Sigmoid colon (tissue), 7 donors: Measurements from ENCODE around the gene ME3. TPM values are rescaled to one million over a fixed set of nuclear protein-coding genes. Genes with fewer than 3 reads are reported as not detected.

ENCODE experiments used
- DNase-seq: peaks from one replicate; pipeline ENCODE4 v3.0.0-alpha.2; 2019
- H3K27ac ChIP-seq, 4 donors: fragments of 200-600 bp; sonication (generic); one replicate each; pipeline ENCODE4 v1.5.1; 2016 to 2019; ENCODE audit warnings: mild to moderate bottlenecking in 1 of 4
- H3K27me3 ChIP-seq, 3 donors: fragments of 200-600 bp; sonication (generic); one replicate each; pipeline ENCODE4 v1.5.1; 2019; ENCODE audit warnings: mild to moderate bottlenecking in 1 of 3
- H3K36me3 ChIP-seq, 4 donors: fragments of 200-600 bp; sonication (generic); one replicate each; pipeline ENCODE4 v1.5.1; 2016 to 2019
- H3K4me1 ChIP-seq, 4 donors: fragments of 200-600 bp; sonication (generic); one replicate each; pipeline ENCODE4 v1.5.1; 2017 to 2019
- H3K4me3 ChIP-seq, 4 donors: fragments of 200-600 bp; sonication (generic); one replicate each; pipeline ENCODE4 v1.5.1; 2017 to 2019; ENCODE audit warnings: mild to moderate bottlenecking in 2 of 4, moderate library complexity in 1 of 4
- H3K9me3 ChIP-seq, 4 donors: fragments of 200-600 bp in 3 of 4; sonication (generic) in 3 of 4; one replicate each; pipeline versions ENCODE4 v1.5.1 to v1.6.1; 2013 to 2019
- CTCF ChIP-seq, 4 experiments: fragments of 450-650 bp in 3 of 4; fragments of 200-600 bp in 1 of 4; IDR thresholded peaks; one replicate each; pipeline ENCODE4 v1.5.1; 2016 to 2019; ENCODE audit warnings: antibody characterized with exemption in 4 of 4, mild to moderate bottlenecking in 3 of 4, moderate library complexity in 2 of 4
- EP300 ChIP-seq, 4 donors: sonication (generic); formaldehyde crosslinking; IDR thresholded peaks; one replicate each; pipeline ENCODE4 v1.6.1; 2017; ENCODE audit warnings: antibody characterized with exemption in 4 of 4
- POLR2A ChIP-seq, 2 donors: fragments of 450-650 bp; IDR thresholded peaks; one replicate each; pipeline ENCODE4 v1.6.1; 2016; ENCODE audit warnings: antibody characterized with exemption in 2 of 2, mild to moderate bottlenecking in 2 of 2, moderate library complexity in 2 of 2
- POLR2AphosphoS5 ChIP-seq, 4 donors: sonication (generic); formaldehyde crosslinking; IDR thresholded peaks; one replicate each; pipeline ENCODE4 v1.6.1; 2017; ENCODE audit warnings: antibody characterized with exemption in 4 of 4
- WGBS, 2 donors: extraction: QIAGEN DNeasy Blood & Tissue Kit; methylation state at CpG; one replicate each; pipeline ENCODE4 v1.1.7; 2013; 5-methylcytosine and 5-hydroxymethylcytosine counted together
- intact Hi-C: fragments of 100-400 bp; cut with DNase I; formaldehyde crosslinking; loops from one replicate; pipeline ENCODE4 v1.15.1; 2023
- polyA plus RNA-seq, 3 donors: library from polyadenylated mRNA; stranded (reverse); fragments of 200-250 nt; gene quantifications; one replicate each; pipeline ENCODE4 v1.2.3, GENCODE V29; 2013
- total RNA-seq, 4 donors: library from RNA; depleted of rRNA; stranded (reverse); fragments of >200 nt; gene quantifications; one replicate each; pipeline ENCODE4 v1.1.0, GENCODE V29; 2016
- donor health status: healthy with polysubstance abuse.
- donor health status: Bipolar disorder and iron deficiency.
- donor health status: healthy.

ME3 gene
- total and polyA plus RNA-seq, 7 donors: 7.8 to 53.2 (median 25.5) TPM

- Histone ChIP-seq H3K4me1 (peaks cover 0 to 58% (median 41%) of the 10 kb centered on the region in 4 donors), H3K36me3 (no peaks in the 10 kb centered on the region), H3K27me3 (no peaks in the 10 kb centered on the region), H3K27ac (peak overlapping the region; percentile 88 to 98 (median 92)), H3K9me3 (no peaks in the 10 kb centered on the region), H3K4me3 (no peak overlapping the region)
- TF ChIP-seq EP300 (IDR thresholded peaks at IDR 0.05) (no peak), POLR2AphosphoS5 (IDR thresholded peaks at IDR 0.05) (peak in 1 of 4 donors; percentile 60)
- intact Hi-C loops: no loop called here
- DNase-seq: no peak
- 42 to 69% methylated on average over 7 of the region's 7 CpGs for WGBS, 2 donors
These were observed 3.0 kb downstream of the ME3 start for GRCh38 chr11:86669424-86669823.

- TF ChIP-seq EP300 (IDR thresholded peaks at IDR 0.05): no peak
- TF ChIP-seq CTCF (IDR thresholded peaks at IDR 0.05): no peak
- no peak for TF ChIP-seq POLR2A (IDR thresholded peaks at IDR 0.05)
- TF ChIP-seq POLR2AphosphoS5 (IDR thresholded peaks at IDR 0.05): no peak
- Histone ChIP-seq H3K4me3 (no peak overlapping the region), H3K27ac (peak overlapping the region in 3 of 4 donors; percentile 88 to 98 (median 92)), H3K4me1 (peaks cover 0 to 60% (median 45%) of the 10 kb centered on the region in 4 donors), H3K27me3 (no peaks in the 10 kb centered on the region), H3K9me3 (no peaks in the 10 kb centered on the region), H3K36me3 (no peaks in the 10 kb centered on the region)
- intact Hi-C loops: no loop called here
- DNase-seq: no peak
These were observed 3.5 kb downstream of the ME3 start for GRCh38 chr11:86668929-86669328.

- intact Hi-C loops: no loop called here
- Histone ChIP-seq H3K9me3 (no peaks in the 10 kb centered on the region), H3K27me3 (no peaks in the 10 kb centered on the region), H3K4me3 (no peak overlapping the region), H3K27ac (peak overlapping the region in 3 of 4 donors; percentile 20 to 73 (median 69)), H3K4me1 (peaks cover 0 to 67% (median 48%) of the 10 kb centered on the region in 4 donors), H3K36me3 (no peaks in the 10 kb centered on the region)
- DNase-seq: no peak
- TF ChIP-seq POLR2AphosphoS5 (IDR thresholded peaks at IDR 0.05) (no peak), EP300 (IDR thresholded peaks at IDR 0.05) (no peak), CTCF (IDR thresholded peaks at IDR 0.05) (no peak), POLR2A (IDR thresholded peaks at IDR 0.05) (no peak)
- 23 to 75% methylated on average over 1 of the region's 1 CpG for whole genome bisulfite sequencing, 2 donors
These were observed 6.2 kb downstream of the ME3 start for GRCh38 chr11:86666193-86666592.

GRCh38 chr11:86664930-86665329 is 7.5 kb downstream of the ME3 start:
- Histone ChIP-seq H3K4me3 (no peak overlapping the region), H3K9me3 (no peaks in the 10 kb centered on the region), H3K27ac (peak overlapping the region in 2 of 4 donors; percentile 69 to 73), H3K27me3 (no peaks in the 10 kb centered on the region), H3K36me3 (no peaks in the 10 kb centered on the region), H3K4me1 (peaks cover 0 to 54% (median 40%) of the 10 kb centered on the region in 4 donors)
- WGBS, 2 donors: 75 to 86% methylated on average over 3 of the region's 3 CpGs
- DNase-seq: no peak
- TF ChIP-seq POLR2AphosphoS5 (IDR thresholded peaks at IDR 0.05): no peak
- no peak for TF ChIP-seq POLR2A (IDR thresholded peaks at IDR 0.05)
- no peak for TF ChIP-seq EP300 (IDR thresholded peaks at IDR 0.05)
- no peak for TF ChIP-seq CTCF (IDR thresholded peaks at IDR 0.05)
- intact Hi-C loops: no loop called here

GRCh38 chr11:86663761-86664160 is 8.7 kb downstream of the ME3 start:
- TF ChIP-seq POLR2A (IDR thresholded peaks at IDR 0.05) (no peak), POLR2AphosphoS5 (IDR thresholded peaks at IDR 0.05) (no peak), EP300 (IDR thresholded peaks at IDR 0.05) (no peak), CTCF (IDR thresholded peaks at IDR 0.05) (no peak)
- DNase-seq: no peak
- Histone ChIP-seq H3K4me1 (peaks cover 0 to 45% (median 31%) of the 10 kb centered on the region in 4 donors), H3K36me3 (no peaks in the 10 kb centered on the region), H3K27ac (peak overlapping the region in 3 of 4 donors; percentile 40 to 73 (median 69)), H3K9me3 (no peaks in the 10 kb centered on the region), H3K27me3 (no peaks in the 10 kb centered on the region), H3K4me3 (no peak overlapping the region)
- intact Hi-C loops: no loop called here
- 9 to 57% methylated on average over 4 of the region's 4 CpGs for WGBS, 2 donors
